HCT116 (cell line): Measurements from ENCODE around the gene MIGA1. TPM values are rescaled to one million over a fixed set of nuclear protein-coding genes. Genes with fewer than 3 reads are reported as not detected.

ENCODE experiments used
- ATAC-seq: fragments of 200-7000 bp; cut with Tn5 transposase; 2 replicates; pipeline ENCODE4 v1.9.1; 2020; ENCODE audit warnings: mild to moderate bottlenecking, moderate library complexity
- BruUV-seq: library from RNA; stranded (reverse); fragments of 400-500 nt; replicated peaks from 2 replicates; lab custom pipeline; 2021; lab: Mats Ljungman, UMichigan
- CTCF ChIA-PET: fragments of 300-600 bp; sonication (Branson Sonifier 250); formaldehyde crosslinking; loops from one replicate; lab custom pipeline; 2021; ENCODE audit warnings: antibody characterized with exemption; lab: Charles Lee
- POLR2A ChIA-PET: fragments of 300-600, 350-600 bp; sonication (Branson Sonifier 250); formaldehyde crosslinking; loops from one replicate; lab custom pipeline; 2021; ENCODE audit warnings: antibody characterized with exemption; lab: Charles Lee
- RAD21 ChIA-PET, 2 experiments: fragments of 300-600 bp; sonication (Branson Sonifier 250); formaldehyde crosslinking; loops; one replicate each; lab custom pipeline; 2023; ENCODE audit warnings: low total read pairs in 2 of 2; ENCODE audit not compliant: uncharacterized antibody in 2 of 2, unreplicated experiment in 2 of 2, low non-redundant PET in 1 of 2; lab: Charles Lee
- DNase-seq: peaks from one replicate; pipeline ENCODE4 v3.0.0-alpha.2; 2010; ENCODE audit warnings: low read depth, low spot score
- H2AFZ ChIP-seq: fragments of 200-600 bp; shearing (Covaris generic), sonication (generic); 2 replicates; pipeline ENCODE4 v1.6.1; 2017; ENCODE audit warnings: low read depth, mixed run types, mixed read lengths, antibody characterized with exemption, low read length; ENCODE audit not compliant: poor library complexity, severe bottlenecking
- H3K27ac ChIP-seq: 2 replicates; pipeline ENCODE4 v1.5.1; 2012; ENCODE audit warnings: low read depth, low read length
- H3K27me3 ChIP-seq: fragments of 200-600 bp; sonication (generic); 2 replicates; pipeline ENCODE4 v1.6.1; 2016; ENCODE audit warnings: mixed run types, low read length, mixed read lengths; ENCODE audit not compliant: insufficient read depth
- H3K36me3 ChIP-seq, 2 experiments: fragments of 200-500 bp in 1 of 2; fragments of 200-600 bp in 1 of 2; sonication (Bioruptor generic) in 1 of 2; sonication (generic) in 1 of 2; 2 replicates each; pipeline versions ENCODE4 v1.5.1 to v1.6.1; 2014 to 2016; ENCODE audit warnings: low read length in 2 of 2, inconsistent platforms in 1 of 2, mixed read lengths in 1 of 2, mixed run types in 1 of 2; ENCODE audit not compliant: insufficient read depth in 2 of 2, control insufficient read depth in 1 of 2
- H3K4me1 ChIP-seq, 2 experiments: fragments of 200-600 bp in 1 of 2; sonication (generic) in 1 of 2; 2 replicates each; pipeline versions ENCODE4 v1.5.1 to v1.6.1; 2012 to 2017; ENCODE audit warnings: low read length in 2 of 2, inconsistent platforms in 1 of 2, mild to moderate bottlenecking in 1 of 2, mixed read lengths in 1 of 2, mixed run types in 1 of 2, moderate library complexity in 1 of 2; ENCODE audit not compliant: insufficient read depth in 2 of 2, control insufficient read depth in 1 of 2
- H3K4me2 ChIP-seq: fragments of 200-600 bp; sonication (generic); 2 replicates; pipeline ENCODE4 v1.6.1; 2017; ENCODE audit warnings: mixed run types, low read length, mixed read lengths
- H3K4me3 ChIP-seq, 2 experiments: fragments of 200-600 bp in 1 of 2; sonication (generic) in 1 of 2; replicated peaks in 1 of 2; 2 replicates each; pipeline ENCODE4 v1.5.1; 2011 to 2016; ENCODE audit warnings: low read length in 2 of 2, control low read depth in 1 of 2, low read depth in 1 of 2, mild to moderate bottlenecking in 1 of 2, mixed read lengths in 1 of 2, mixed run types in 1 of 2
- H3K79me2 ChIP-seq: fragments of 200-600 bp; sonication (generic); 2 replicates; pipeline ENCODE4 v1.6.1; 2017; ENCODE audit warnings: mild to moderate bottlenecking, mixed run types, low read length, moderate library complexity, mixed read lengths; ENCODE audit not compliant: insufficient read depth
- H3K9ac ChIP-seq: fragments of 200-600 bp; sonication (generic); 2 replicates; pipeline ENCODE4 v1.6.1; 2016; ENCODE audit warnings: low read length, mixed read lengths
- H3K9me2 ChIP-seq: fragments of 200-600 bp; sonication (generic), shearing (Covaris generic); 2 replicates; pipeline ENCODE4 v1.6.1; 2017; ENCODE audit warnings: mixed run types, mild to moderate bottlenecking, moderate library complexity; ENCODE audit not compliant: insufficient read depth
- H3K9me3 ChIP-seq, 2 experiments: fragments of 200-500 bp in 1 of 2; fragments of 200-600 bp in 1 of 2; sonication (Bioruptor generic) in 1 of 2; sonication (generic) in 1 of 2; 2 replicates each; pipeline ENCODE4 v1.6.1; 2014 to 2017; ENCODE audit warnings: low read length in 2 of 2, mixed read lengths in 2 of 2, inconsistent platforms in 1 of 2, low read depth in 1 of 2, mild to moderate bottlenecking in 1 of 2, mixed run types in 1 of 2, moderate library complexity in 1 of 2; ENCODE audit not compliant: control insufficient read depth in 1 of 2, insufficient read depth in 1 of 2
- H4K20me1 ChIP-seq: fragments of 200-600 bp; sonication (generic), shearing (Covaris generic); 2 replicates; pipeline ENCODE4 v1.6.1; 2017; ENCODE audit warnings: mixed run types, mild to moderate bottlenecking, moderate library complexity; ENCODE audit not compliant: insufficient read depth
- CBX3 ChIP-seq: IDR thresholded peaks from 2 replicates; pipeline ENCODE4 v1.6.1; 2012; ENCODE audit warnings: low read depth
- CEBPB ChIP-seq: IDR thresholded peaks from 2 replicates; pipeline ENCODE4 v1.6.1; 2012; ENCODE audit warnings: low read depth
- EGR1 ChIP-seq: IDR thresholded peaks from 2 replicates; pipeline ENCODE4 v1.6.1; 2012; ENCODE audit warnings: low read depth
- ELF1 ChIP-seq: IDR thresholded peaks from 2 replicates; pipeline ENCODE4 v1.6.1; 2012; ENCODE audit warnings: low read depth, borderline replicate concordance
- EZH2 ChIP-seq: fragments of 200-600 bp; sonication (generic); IDR thresholded peaks from 2 replicates; pipeline ENCODE4 v1.6.1; 2017; ENCODE audit warnings: antibody characterized with exemption, mixed run types
- EZH2phosphoT487 ChIP-seq: fragments of 200-600 bp; IDR thresholded peaks from 2 replicates; pipeline ENCODE4 v1.6.1; 2018; ENCODE audit warnings: antibody characterized with exemption, borderline replicate concordance
- FOSL1 ChIP-seq: IDR thresholded peaks from 2 replicates; pipeline ENCODE4 v1.6.1; 2012; ENCODE audit warnings: low read depth
- POLR2A ChIP-seq: IDR thresholded peaks from 2 replicates; pipeline ENCODE4 v1.7.0; 2011; ENCODE audit warnings: borderline replicate concordance; ENCODE audit not compliant: insufficient read depth, insufficient read length; ENCODE audit errors: extremely low read depth
- POLR2AphosphoS5 ChIP-seq: IDR thresholded peaks from 2 replicates; pipeline ENCODE4 v1.6.1; 2011; ENCODE audit warnings: mild to moderate bottlenecking, low read depth, low read length, moderate library complexity
- RAD21 ChIP-seq: IDR thresholded peaks from 2 replicates; pipeline ENCODE4 v1.6.1; 2012; ENCODE audit warnings: low read depth, mild to moderate bottlenecking
- SP1 ChIP-seq: IDR thresholded peaks from 2 replicates; pipeline ENCODE4 v1.6.1; 2012; ENCODE audit warnings: low read depth
- SRF ChIP-seq: IDR thresholded peaks from 2 replicates; pipeline ENCODE4 v1.6.1; 2012; ENCODE audit warnings: low read depth
- TCF7L2 ChIP-seq: IDR thresholded peaks from 2 replicates; pipeline ENCODE4 v1.7.0; 2011; ENCODE audit warnings: borderline replicate concordance, inconsistent platforms; ENCODE audit not compliant: insufficient read depth, insufficient read length; ENCODE audit errors: extremely low read depth
- YY1 ChIP-seq: IDR thresholded peaks from 2 replicates; pipeline ENCODE4 v1.6.1; 2011; ENCODE audit warnings: low read length, low read depth, moderate library complexity, mild to moderate bottlenecking; ENCODE audit not compliant: insufficient replicate concordance; ENCODE audit errors: extremely low read depth
- ZFX ChIP-seq: fragments of 450-650 bp; IDR thresholded peaks from 2 replicates; pipeline ENCODE4 v1.6.1; 2017
- intact Hi-C: fragments of 100-400 bp; cut with micrococcal nuclease; formaldehyde crosslinking; loops from 2 replicates; pipeline ENCODE4 v1.10.0; 2022
- total RNA-seq: library from RNA; stranded (reverse); gene quantifications from one replicate; pipeline ENCODE4 v1.2.1, GENCODE V29; 2021; ENCODE audit not compliant: unreplicated experiment
- TF ChIP-seq, protein P1 (sequence below), 3 experiments: fragments of 200-600 bp in 1 of 3; sonication (generic) in 1 of 3; IDR thresholded peaks in 2 of 3; conservative IDR thresholded peaks in 1 of 3; 2 replicates each; pipeline ENCODE4 v1.5.1; 2012 to 2017; ENCODE audit warnings: low read depth in 2 of 3, low read length in 2 of 3, antibody characterized with exemption in 1 of 3, borderline replicate concordance in 1 of 3, control low read depth in 1 of 3, mild to moderate bottlenecking in 1 of 3, mixed read lengths in 1 of 3, mixed run types in 1 of 3, moderate library complexity in 1 of 3; ENCODE audit not compliant: insufficient read depth in 1 of 3
- TF ChIP-seq, protein P2 (sequence below): IDR thresholded peaks from 2 replicates; pipeline ENCODE4 v1.6.1; 2012
- TF ChIP-seq, protein P3 (sequence below): IDR thresholded peaks from 2 replicates; pipeline ENCODE4 v1.6.1; 2012; ENCODE audit warnings: low read depth
- TF ChIP-seq, protein P4 (sequence below): IDR thresholded peaks from 2 replicates; pipeline ENCODE4 v1.6.1; 2012
- TF ChIP-seq, protein P5 (sequence below): IDR thresholded peaks from 2 replicates; pipeline ENCODE4 v1.6.1; 2011; ENCODE audit warnings: mild to moderate bottlenecking, low read length, moderate library complexity; ENCODE audit not compliant: insufficient replicate concordance; ENCODE audit errors: extremely low read depth

MIGA1 gene
- total RNA-seq, 1 experiment from 2014 or later, result 9.6 TPM

DNA sequence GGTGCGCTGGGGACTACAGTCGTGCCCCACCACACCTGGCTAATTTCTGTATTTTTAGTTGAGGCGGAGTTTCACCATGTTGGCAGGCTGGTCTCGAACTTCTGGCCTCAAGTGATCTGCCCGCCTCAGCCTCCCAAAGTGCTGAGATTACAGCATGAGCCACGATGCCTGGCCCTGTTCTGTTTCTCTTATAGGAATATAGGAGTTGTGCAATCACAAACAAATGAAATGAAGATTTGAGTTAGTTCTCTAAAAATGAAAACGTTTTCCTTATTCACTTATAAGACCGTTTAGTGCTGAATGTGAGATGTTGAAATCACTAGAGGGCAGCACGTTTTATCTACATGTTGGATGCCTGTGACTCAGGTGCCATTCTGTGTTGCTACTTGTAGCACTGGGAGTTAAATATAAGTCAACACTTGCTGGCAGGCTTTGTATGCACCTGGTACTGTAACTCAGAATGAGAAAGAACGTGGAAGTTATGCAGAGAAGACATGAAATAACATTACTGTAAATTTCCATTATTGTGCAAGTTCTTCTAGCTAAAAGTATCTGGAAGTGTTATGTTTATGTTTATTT is 45.8 kb downstream of the MIGA1 start:
- ATAC-seq (peak; percentile 86), DNase-seq (peak; percentile 38)
- H3K4me2 ChIP-seq, result peak overlapping the region; percentile 65; the same call in 1 of the 2 replicates
- POLR2A ChIA-PET, result no interaction called here
- H3K27me3 ChIP-seq, result no peaks in the 10 kb centered on the region
- H3K9me2 ChIP-seq, result no peaks in the 10 kb centered on the region
- H3K36me3 ChIP-seq, result no peaks in the 10 kb centered on the region
- peaks cover 13 to 22% of the 10 kb centered on the region in 2 experiments for H3K4me1 ChIP-seq
- no peak overlapping the region for H2AFZ ChIP-seq
- no peak overlapping the region for H3K9ac ChIP-seq
- no peaks in the 10 kb centered on the region for H4K20me1 ChIP-seq
- H3K79me2 ChIP-seq, result no peaks in the 10 kb centered on the region
- H3K4me3 ChIP-seq, result no peak overlapping the region
- RAD21 ChIA-PET, result interaction anchor here in 1 of 2 experiments (1.0 kb wide), 1 partner anchor 289 kb away, joined by 3 read pairs; no protein-coding TSS in a partner anchor
- CTCF ChIA-PET, result no interaction called here
- no peaks in the 10 kb centered on the region for H3K9me3 ChIP-seq
- intact Hi-C loops, result no loop called here
- no peak overlapping the region for H3K27ac ChIP-seq
- no TSS peak for BruUV-seq
- TF ChIP-seq ELF1, result no peak
- no peak for TF ChIP-seq FOSL1
- TF ChIP-seq, protein P1, sequence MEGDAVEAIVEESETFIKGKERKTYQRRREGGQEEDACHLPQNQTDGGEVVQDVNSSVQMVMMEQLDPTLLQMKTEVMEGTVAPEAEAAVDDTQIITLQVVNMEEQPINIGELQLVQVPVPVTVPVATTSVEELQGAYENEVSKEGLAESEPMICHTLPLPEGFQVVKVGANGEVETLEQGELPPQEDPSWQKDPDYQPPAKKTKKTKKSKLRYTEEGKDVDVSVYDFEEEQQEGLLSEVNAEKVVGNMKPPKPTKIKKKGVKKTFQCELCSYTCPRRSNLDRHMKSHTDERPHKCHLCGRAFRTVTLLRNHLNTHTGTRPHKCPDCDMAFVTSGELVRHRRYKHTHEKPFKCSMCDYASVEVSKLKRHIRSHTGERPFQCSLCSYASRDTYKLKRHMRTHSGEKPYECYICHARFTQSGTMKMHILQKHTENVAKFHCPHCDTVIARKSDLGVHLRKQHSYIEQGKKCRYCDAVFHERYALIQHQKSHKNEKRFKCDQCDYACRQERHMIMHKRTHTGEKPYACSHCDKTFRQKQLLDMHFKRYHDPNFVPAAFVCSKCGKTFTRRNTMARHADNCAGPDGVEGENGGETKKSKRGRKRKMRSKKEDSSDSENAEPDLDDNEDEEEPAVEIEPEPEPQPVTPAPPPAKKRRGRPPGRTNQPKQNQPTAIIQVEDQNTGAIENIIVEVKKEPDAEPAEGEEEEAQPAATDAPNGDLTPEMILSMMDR (IDR thresholded peaks at IDR 0.05 in 2 of 3, conservative IDR thresholded peaks at IDR 0.05 in 1 of 3; ENCODE audit: borderline replicate concordance in 1 of 3, insufficient read depth in 1 of 3, low read depth in 2 of 3, low read length in 2 of 3), result peak; percentile 23 to 67 (median 40); a peak in 4 of 6 replicates
- TF ChIP-seq, protein P2, sequence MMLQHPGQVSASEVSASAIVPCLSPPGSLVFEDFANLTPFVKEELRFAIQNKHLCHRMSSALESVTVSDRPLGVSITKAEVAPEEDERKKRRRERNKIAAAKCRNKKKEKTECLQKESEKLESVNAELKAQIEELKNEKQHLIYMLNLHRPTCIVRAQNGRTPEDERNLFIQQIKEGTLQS, result no peak
- TF ChIP-seq SRF, result no peak
- TF ChIP-seq ZFX, result no peak
- TF ChIP-seq, protein P3, sequence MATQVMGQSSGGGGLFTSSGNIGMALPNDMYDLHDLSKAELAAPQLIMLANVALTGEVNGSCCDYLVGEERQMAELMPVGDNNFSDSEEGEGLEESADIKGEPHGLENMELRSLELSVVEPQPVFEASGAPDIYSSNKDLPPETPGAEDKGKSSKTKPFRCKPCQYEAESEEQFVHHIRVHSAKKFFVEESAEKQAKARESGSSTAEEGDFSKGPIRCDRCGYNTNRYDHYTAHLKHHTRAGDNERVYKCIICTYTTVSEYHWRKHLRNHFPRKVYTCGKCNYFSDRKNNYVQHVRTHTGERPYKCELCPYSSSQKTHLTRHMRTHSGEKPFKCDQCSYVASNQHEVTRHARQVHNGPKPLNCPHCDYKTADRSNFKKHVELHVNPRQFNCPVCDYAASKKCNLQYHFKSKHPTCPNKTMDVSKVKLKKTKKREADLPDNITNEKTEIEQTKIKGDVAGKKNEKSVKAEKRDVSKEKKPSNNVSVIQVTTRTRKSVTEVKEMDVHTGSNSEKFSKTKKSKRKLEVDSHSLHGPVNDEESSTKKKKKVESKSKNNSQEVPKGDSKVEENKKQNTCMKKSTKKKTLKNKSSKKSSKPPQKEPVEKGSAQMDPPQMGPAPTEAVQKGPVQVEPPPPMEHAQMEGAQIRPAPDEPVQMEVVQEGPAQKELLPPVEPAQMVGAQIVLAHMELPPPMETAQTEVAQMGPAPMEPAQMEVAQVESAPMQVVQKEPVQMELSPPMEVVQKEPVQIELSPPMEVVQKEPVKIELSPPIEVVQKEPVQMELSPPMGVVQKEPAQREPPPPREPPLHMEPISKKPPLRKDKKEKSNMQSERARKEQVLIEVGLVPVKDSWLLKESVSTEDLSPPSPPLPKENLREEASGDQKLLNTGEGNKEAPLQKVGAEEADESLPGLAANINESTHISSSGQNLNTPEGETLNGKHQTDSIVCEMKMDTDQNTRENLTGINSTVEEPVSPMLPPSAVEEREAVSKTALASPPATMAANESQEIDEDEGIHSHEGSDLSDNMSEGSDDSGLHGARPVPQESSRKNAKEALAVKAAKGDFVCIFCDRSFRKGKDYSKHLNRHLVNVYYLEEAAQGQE, result no peak
- TF ChIP-seq CBX3, result no peak
- no peak for TF ChIP-seq EZH2
- TF ChIP-seq, protein P4, sequence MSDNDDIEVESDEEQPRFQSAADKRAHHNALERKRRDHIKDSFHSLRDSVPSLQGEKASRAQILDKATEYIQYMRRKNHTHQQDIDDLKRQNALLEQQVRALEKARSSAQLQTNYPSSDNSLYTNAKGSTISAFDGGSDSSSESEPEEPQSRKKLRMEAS, result no peak
- peak; percentile 51 for TF ChIP-seq RAD21
- no peak for TF ChIP-seq TCF7L2
- no peak for TF ChIP-seq YY1
- no peak for TF ChIP-seq POLR2AphosphoS5
- TF ChIP-seq EGR1, result no peak
- peak; percentile 39; the same call in 1 of the 2 replicates for TF ChIP-seq CEBPB
- TF ChIP-seq, protein P5, sequence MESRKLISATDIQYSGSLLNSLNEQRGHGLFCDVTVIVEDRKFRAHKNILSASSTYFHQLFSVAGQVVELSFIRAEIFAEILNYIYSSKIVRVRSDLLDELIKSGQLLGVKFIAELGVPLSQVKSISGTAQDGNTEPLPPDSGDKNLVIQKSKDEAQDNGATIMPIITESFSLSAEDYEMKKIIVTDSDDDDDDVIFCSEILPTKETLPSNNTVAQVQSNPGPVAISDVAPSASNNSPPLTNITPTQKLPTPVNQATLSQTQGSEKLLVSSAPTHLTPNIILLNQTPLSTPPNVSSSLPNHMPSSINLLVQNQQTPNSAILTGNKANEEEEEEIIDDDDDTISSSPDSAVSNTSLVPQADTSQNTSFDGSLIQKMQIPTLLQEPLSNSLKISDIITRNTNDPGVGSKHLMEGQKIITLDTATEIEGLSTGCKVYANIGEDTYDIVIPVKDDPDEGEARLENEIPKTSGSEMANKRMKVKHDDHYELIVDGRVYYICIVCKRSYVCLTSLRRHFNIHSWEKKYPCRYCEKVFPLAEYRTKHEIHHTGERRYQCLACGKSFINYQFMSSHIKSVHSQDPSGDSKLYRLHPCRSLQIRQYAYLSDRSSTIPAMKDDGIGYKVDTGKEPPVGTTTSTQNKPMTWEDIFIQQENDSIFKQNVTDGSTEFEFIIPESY, result no peak
- no peak for TF ChIP-seq SP1
- no peak for TF ChIP-seq POLR2A
- no peak for TF ChIP-seq EZH2phosphoT487
